22Rv1 (cell line): Measurements from ENCODE around the gene CMTM6.
"Not testable (repeated sequence)": the region's sequence is repeated elsewhere in the genome, so short reads cannot be mapped to it uniquely, and the experiment has no call there.

Source experiments
- H3K27ac ChIP-seq: fragments of 450-650 bp; 2 replicates; pipeline ENCODE4 v1.5.1; 2017
- ZFX ChIP-seq: fragments of 450-650 bp; IDR thresholded peaks from 2 replicates; pipeline ENCODE4 v1.6.1; 2017; ENCODE audit warnings: antibody characterized with exemption, borderline replicate concordance
- TF ChIP-seq, protein P1 (sequence below): fragments of 450-650 bp; IDR thresholded peaks from 2 replicates; pipeline ENCODE4 v1.5.1; 2017; ENCODE audit warnings: mild to moderate bottlenecking

The CMTM6 gene

DNA sequence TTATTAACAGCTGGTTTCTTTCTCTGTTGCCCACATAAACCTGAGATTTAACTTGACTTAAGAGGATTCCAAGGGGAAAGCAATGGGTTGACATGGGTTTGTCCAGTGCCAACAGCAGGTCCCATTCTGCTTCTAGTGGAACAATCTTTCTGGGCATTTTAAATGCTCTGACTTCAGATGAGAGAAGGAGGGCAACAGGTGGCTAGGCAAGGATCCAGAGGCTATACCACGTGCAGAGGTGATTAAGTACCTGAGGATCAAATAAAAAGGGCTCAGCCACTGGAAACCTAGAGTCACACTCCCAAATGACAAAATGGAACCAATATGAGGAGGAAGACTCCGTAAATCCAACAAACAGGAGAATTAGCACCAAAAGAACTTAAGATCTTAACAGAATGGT, 28.5 kb downstream of the CMTM6 start:
- TF ChIP-seq, protein P1, sequence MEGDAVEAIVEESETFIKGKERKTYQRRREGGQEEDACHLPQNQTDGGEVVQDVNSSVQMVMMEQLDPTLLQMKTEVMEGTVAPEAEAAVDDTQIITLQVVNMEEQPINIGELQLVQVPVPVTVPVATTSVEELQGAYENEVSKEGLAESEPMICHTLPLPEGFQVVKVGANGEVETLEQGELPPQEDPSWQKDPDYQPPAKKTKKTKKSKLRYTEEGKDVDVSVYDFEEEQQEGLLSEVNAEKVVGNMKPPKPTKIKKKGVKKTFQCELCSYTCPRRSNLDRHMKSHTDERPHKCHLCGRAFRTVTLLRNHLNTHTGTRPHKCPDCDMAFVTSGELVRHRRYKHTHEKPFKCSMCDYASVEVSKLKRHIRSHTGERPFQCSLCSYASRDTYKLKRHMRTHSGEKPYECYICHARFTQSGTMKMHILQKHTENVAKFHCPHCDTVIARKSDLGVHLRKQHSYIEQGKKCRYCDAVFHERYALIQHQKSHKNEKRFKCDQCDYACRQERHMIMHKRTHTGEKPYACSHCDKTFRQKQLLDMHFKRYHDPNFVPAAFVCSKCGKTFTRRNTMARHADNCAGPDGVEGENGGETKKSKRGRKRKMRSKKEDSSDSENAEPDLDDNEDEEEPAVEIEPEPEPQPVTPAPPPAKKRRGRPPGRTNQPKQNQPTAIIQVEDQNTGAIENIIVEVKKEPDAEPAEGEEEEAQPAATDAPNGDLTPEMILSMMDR, result no peak
- TF ChIP-seq ZFX, result no peak
- H3K27ac ChIP-seq, result no peak overlapping the region

DNA sequence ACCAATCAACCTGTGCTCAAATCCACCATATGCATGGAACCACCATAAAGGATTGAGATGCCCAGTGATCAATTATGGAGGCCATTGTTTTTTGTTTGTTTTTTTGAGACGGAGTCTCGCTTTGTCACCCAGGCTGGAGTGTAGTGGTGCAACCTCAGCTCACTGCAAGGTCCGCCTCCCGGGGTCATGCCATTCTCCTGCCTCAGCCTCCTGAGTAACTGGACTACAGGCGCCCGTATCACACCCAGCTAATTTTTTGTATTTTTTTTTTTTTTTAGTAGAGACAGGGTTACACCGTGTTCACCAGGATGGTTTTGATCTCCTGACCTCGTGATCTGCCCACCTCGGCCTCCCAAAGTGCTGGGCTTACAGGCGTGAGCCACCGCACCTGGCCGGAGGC, 30.5 kb downstream of the CMTM6 start:
- not testable (repeated sequence) for H3K27ac ChIP-seq

DNA sequence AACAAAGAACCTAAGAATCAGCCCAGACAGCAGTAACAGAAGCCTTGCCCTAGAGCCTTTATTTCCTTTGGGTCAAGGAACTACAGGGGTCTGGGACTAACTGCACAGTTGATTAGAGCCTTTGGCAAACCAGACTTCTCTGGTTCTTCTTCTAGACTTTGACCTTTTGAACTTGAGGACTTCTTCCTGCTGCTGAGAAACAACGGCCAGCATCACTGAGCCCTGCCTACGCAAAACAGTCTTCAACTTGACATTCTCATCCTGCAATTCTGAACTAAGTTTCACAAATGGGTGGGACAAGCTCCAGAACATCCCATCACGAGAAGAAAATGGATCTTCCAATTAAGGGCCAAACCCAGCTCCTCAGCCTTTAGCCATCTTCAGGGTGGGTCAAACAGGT, 31.4 kb downstream of the CMTM6 start:
- H3K27ac ChIP-seq, result no peak overlapping the region
- TF ChIP-seq, protein P1, result no peak
- no peak for TF ChIP-seq ZFX

DNA sequence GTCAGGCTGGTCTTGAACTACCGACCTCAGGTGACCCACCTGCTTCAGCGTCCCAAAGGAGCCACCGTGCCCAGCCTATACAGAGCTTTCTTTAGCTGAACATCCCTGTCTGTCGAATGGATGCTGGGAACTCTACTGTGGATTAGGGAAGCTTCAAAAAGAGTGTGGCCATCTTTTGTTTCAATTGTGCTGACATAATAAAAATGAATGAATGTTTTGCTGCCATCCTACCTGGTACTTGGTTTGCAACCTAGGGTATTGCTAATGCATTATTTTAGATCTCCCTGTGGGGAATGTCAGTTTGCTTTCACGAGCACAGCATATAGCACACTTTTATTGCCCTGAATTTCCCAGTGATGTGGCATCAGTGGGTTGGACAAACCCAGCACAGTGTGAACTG, 32.3 kb downstream of the CMTM6 start:
- no peak overlapping the region for H3K27ac ChIP-seq
- TF ChIP-seq, protein P1, result no peak
- TF ChIP-seq ZFX, result no peak

DNA sequence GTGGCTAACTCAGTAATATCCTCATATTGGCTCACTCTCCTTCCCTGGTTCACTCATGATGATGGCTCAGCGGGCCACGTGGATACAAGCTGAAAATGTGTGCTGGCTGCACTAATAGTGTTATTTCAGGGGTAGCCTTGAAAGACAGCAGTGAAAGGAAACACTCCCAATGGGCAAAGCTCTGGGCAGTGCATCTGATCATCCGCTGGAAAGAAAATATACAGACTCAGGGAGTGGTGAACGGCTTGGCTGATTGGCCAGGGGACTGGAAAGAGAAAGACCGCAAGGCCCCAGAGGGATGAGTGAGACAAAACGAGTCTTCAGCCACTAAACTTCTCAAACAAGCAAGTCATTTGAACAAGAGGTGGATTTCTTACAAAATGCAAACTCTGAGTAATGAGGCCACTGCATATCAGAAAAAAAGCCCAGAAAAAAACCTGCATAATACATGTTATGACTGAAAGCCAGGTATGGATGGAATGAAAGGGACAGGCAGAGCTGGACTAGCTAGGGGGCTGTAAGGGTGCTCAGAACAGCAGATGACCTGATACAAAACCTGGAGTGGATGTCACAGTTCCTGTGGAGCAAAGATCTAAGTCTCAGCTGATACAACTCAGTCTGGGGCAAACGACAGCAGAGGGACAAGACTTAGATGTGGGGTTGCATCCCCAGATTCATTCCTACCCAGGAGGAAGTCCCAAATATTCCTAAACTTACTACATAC, 33.3 kb downstream of the CMTM6 start:
- TF ChIP-seq, protein P1, result no peak
- TF ChIP-seq ZFX, result no peak
- H3K27ac ChIP-seq, result no peak overlapping the region

DNA sequence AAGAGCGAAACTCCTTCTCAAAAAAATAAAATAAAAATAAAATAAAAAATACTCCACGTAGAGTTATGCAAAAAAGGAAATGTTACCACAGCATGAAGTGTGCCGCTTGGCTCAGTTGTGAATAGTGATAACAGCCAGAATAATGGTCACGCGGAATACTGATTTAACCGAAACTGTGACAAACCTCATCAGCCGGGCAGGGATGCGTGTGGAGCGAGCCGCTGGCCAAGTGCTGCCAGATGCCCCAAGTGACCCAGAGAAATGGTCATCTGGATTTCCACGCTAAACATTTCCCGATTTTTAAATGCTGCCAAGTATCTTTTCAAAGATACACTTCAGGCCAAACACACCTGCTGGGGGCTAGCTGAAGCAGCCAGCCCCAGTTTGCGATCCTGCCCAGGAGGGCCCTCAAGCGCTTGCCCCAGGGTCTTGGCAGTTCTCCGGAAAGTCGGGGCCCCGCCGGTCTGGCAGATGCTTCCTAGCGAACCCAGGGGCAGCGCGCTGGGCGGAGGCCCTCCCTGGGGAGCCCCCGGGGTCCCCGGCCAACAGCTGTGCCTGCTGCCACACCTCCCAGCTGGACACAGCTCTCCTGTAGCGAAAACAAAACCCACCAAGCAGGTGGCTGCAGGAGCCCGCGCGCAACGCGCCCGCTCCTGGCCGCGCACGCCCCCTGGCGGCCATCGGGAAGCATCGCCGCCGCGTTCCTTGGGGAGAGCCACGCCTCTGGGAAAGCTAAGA, 35.1 kb downstream of the CMTM6 start:
- TF ChIP-seq, protein P1, result peak; percentile 99
- no peak for TF ChIP-seq ZFX
- no peak overlapping the region for H3K27ac ChIP-seq

DNA sequence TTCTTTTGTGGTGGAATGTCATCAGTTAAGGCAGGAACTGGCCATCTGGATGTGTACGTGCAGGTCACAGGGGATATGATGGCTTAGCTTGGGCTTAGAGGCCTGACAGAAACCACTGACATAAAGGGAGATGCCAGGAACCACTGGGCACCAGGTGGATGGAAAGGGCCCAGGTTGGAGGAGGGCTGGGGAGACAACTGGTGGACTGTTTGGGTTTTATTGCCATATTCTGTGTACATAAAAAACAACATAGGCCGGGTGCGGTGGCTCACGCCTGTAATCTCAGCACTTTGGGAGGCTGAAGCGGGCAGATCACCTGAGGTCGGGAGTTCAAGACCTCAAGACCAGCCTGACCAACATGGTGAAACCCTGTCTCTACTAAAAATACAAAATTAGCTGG, 35.8 kb downstream of the CMTM6 start:
- H3K27ac ChIP-seq, result not testable (repeated sequence)

DNA sequence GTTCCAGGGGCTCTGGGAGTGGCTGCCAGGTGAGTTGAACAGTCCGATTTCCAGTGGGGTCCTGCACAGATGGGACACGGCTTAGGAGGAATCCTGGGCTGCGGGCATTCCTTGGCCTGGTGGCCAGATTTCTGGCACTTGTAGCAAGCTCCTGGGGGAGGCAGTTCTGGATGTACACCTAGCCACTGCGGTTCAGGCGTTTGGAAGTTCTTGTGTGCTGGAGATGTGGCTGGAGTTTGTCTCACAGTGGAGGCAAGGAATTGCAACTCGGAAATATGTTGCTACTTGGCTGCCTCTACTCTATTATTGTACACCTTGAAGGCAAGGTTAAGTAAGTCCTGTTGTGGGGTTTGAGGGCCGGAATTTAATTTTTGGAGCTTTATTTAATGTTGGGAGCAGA, 37.9 kb downstream of the CMTM6 start:
- H3K27ac ChIP-seq, result not testable (repeated sequence)

DNA sequence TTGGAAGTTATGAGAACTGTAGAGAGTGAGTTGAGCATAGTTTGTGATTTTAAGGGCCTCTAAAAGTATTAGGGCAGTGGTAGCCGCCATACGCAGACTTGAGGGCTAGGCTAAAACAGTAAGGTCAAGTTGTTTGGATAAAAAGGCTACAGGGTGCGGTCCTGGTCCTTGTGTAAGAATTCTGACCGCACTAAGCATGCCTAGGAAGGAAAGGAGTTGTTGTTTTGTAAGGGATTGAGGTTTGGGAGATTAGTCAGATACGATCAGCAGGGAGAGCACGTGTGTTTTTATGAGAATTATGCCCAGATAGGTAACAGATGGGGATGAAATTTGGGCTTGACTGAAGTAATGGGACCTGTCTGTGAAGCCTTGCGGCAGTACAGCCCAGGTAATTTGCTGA, 39.2 kb downstream of the CMTM6 start:
- H3K27ac ChIP-seq, result not testable (repeated sequence)

DNA sequence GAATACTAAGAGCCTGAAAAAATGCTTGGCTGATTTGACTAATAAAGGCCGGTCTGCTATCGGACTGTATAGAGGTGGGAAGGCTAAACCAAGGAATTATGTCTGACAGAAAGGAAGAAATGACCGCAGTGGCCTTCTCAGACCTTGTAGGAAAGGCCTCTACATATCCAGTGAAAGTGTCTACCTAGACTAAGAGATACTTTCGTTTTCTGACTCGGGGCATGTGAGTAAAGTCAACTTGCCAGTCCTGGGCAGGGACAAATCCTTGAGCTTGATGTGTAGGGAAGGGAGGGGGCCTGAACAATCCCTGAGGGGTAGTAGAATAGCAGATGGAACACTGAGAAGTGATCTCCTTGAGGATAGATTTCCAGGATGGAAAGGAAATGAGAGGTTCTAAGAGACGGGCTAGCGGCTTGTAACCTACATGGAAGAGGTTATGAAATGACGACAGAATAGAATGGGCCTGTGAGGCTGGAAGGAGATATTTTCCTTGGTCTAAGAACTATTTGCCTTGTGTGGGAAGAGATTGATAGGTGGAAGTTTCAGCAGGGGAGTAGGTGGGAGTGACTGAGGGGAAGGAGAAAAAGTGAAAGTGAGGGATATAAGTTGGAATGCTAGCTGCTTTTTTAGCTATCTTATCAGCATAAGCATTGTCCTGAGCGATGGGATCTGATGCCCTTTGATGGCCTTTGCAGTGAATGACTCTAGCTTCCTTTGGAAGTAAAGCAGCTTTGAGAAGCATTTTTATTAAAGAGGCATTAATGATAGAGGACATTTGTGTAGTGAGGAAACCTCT, 40.3 kb downstream of the CMTM6 start:
- not testable (repeated sequence) for H3K27ac ChIP-seq

DNA sequence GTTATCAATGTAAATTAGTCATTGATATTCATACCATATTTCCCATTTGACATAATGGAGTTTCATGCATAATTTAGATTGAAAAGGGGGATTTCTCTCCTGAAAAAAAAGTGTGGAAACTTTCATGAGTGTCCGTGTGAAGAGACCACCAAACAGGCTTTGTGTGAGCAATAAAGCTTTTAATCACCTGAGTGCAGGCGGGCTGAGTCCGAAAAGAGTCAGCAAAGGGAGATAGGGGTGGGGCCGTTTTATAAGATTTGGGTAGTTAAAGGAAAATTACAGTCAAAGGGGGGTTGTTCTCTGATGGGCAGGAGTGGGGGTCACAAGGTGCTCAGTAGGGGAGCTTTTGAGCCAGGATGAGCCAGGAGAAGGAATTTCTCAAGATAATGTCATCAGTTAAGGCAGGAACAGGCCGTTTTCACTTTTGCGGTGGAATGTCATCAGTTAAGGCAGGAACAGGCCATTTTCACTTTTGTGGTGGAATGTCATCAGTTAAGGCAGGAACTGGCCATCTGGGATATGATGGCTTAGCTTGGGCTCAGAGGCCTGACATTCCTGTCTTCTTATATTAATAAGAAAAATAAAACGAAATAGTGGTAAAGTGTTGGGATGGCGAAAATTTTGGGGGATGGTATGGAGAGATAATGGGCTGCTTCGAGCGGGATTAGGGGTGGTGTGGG, 41.7 kb downstream of the CMTM6 start:
- H3K27ac ChIP-seq, result not testable (repeated sequence)
